IMR-90 (cell line): Measurements from ENCODE around the gene CFDP1. TPM values are rescaled to one million over a fixed set of nuclear protein-coding genes. Genes with fewer than 3 reads are reported as not detected.

Experiments used
- ATAC-seq: fragments of 200-7000 bp; cut with Tn5 transposase; 2 replicates; pipeline ENCODE4 v1.9.1; 2020; ENCODE audit warnings: low read depth, mild to moderate bottlenecking, moderate library complexity
- BruUV-seq: library from RNA; stranded (reverse); fragments of 400-500 nt; replicated peaks from 2 replicates; lab custom pipeline; 2021; lab: Mats Ljungman, UMichigan
- CTCF ChIA-PET: fragments of 300-600 bp; formaldehyde crosslinking; extraction: SDS; loops from one replicate; lab custom pipeline; 2021; ENCODE audit warnings: antibody characterized with exemption; lab: Yijun Ruan, JAX
- POLR2A ChIA-PET: fragments of 300-600 bp; sonication (Branson Sonifier 250); formaldehyde crosslinking; loops from one replicate; lab custom pipeline; 2022; ENCODE audit warnings: antibody characterized with exemption; ENCODE audit not compliant: unreplicated experiment; lab: Charles Lee
- DNase-seq: peaks from one replicate; pipeline ENCODE4 v3.0.0; 2013
- H2AFZ ChIP-seq: replicated peaks from 2 replicates; pipeline ENCODE3; 2013; ENCODE audit warnings: low read length, mild to moderate bottlenecking; ENCODE audit not compliant: poor library complexity
- H2AK5ac ChIP-seq: 2 replicates; pipeline ENCODE4 v1.6.1; 2013; ENCODE audit warnings: low read depth, low read length, inconsistent platforms
- H2AK9ac ChIP-seq: replicated peaks from 2 replicates; pipeline ENCODE3; 2013; ENCODE audit warnings: mild to moderate bottlenecking, low read depth, low read length, moderate library complexity; ENCODE audit not compliant: poor library complexity
- H2BK120ac ChIP-seq: 2 replicates; pipeline ENCODE4 v1.6.1; 2013; ENCODE audit warnings: low read depth, low read length, inconsistent platforms
- H2BK15ac ChIP-seq: 3 replicates; pipeline ENCODE4 v1.6.1; 2013; ENCODE audit warnings: low read depth, low read length, inconsistent platforms
- H2BK20ac ChIP-seq: 2 replicates; pipeline ENCODE4 v1.6.1; 2013; ENCODE audit warnings: low read depth, mild to moderate bottlenecking, inconsistent platforms, low read length, moderate library complexity
- H2BK5ac ChIP-seq: 2 replicates; pipeline ENCODE4 v1.6.1; 2013; ENCODE audit warnings: mild to moderate bottlenecking, low read depth, low read length, inconsistent platforms; ENCODE audit not compliant: poor library complexity, severe bottlenecking
- H3K14ac ChIP-seq: replicated peaks from 2 replicates; pipeline ENCODE4 v1.6.1; 2013; ENCODE audit warnings: low read depth, low read length, inconsistent platforms
- H3K18ac ChIP-seq: 2 replicates; pipeline ENCODE4 v1.6.1; 2013; ENCODE audit warnings: low read depth, low read length, control low read depth
- H3K23ac ChIP-seq: 2 replicates; pipeline ENCODE4 v1.6.1; 2013; ENCODE audit warnings: low read depth, low read length, inconsistent platforms
- H3K27ac ChIP-seq: 2 replicates; pipeline ENCODE4 v1.5.1; 2013; ENCODE audit warnings: mild to moderate bottlenecking, control low read depth, low read length; ENCODE audit not compliant: insufficient read depth
- H3K27me3 ChIP-seq: 2 replicates; pipeline ENCODE4 v1.6.1; 2013; ENCODE audit warnings: low read length; ENCODE audit not compliant: control insufficient read depth, insufficient read depth
- H3K36me3 ChIP-seq: 2 replicates; pipeline ENCODE4 v1.6.1; 2013; ENCODE audit warnings: low read length, mixed read lengths; ENCODE audit not compliant: control insufficient read depth, insufficient read depth
- H3K4ac ChIP-seq: 2 replicates; pipeline ENCODE4 v1.6.1; 2013; ENCODE audit warnings: low read depth, low read length, inconsistent platforms
- H3K4me1 ChIP-seq: 2 replicates; pipeline ENCODE4 v1.6.1; 2013; ENCODE audit warnings: low read length, mixed read lengths; ENCODE audit not compliant: control insufficient read depth, insufficient read depth
- H3K4me2 ChIP-seq: 2 replicates; pipeline ENCODE4 v1.6.1; 2013; ENCODE audit warnings: low read depth, mild to moderate bottlenecking, control low read depth, low read length, moderate library complexity
- H3K4me3 ChIP-seq: 2 replicates; pipeline ENCODE4 v1.5.1; 2013; ENCODE audit warnings: low read depth, mild to moderate bottlenecking, control low read depth, low read length, moderate library complexity; ENCODE audit not compliant: insufficient read depth
- H3K56ac ChIP-seq: 2 replicates; pipeline ENCODE4 v1.6.1; 2013; ENCODE audit warnings: low read length, inconsistent platforms; ENCODE audit not compliant: insufficient read depth; ENCODE audit errors: extremely low read depth
- H3K79me1 ChIP-seq, 2 experiments: 2 replicates each; pipeline ENCODE4 v1.6.1; 2013; ENCODE audit warnings: low read length in 2 of 2, inconsistent platforms in 1 of 2, low read depth in 1 of 2
- H3K9ac ChIP-seq: 2 replicates; pipeline ENCODE4 v1.6.1; 2013; ENCODE audit warnings: low read depth, low read length, control low read depth
- H3K9me1 ChIP-seq: 2 replicates; pipeline ENCODE4 v1.6.1; 2013; ENCODE audit warnings: low read length, inconsistent platforms; ENCODE audit not compliant: insufficient read depth
- H3K9me3 ChIP-seq: 2 replicates; pipeline ENCODE4 v1.6.1; 2013; ENCODE audit warnings: low read length; ENCODE audit not compliant: control insufficient read depth, insufficient read depth
- H4K20me1 ChIP-seq: 2 replicates; pipeline ENCODE4 v1.6.1; 2013; ENCODE audit warnings: low read length, inconsistent platforms; ENCODE audit not compliant: insufficient read depth
- H4K5ac ChIP-seq: 2 replicates; pipeline ENCODE4 v1.6.1; 2013; ENCODE audit warnings: mild to moderate bottlenecking, low read depth, low read length, control low read depth
- H4K8ac ChIP-seq, 2 experiments: 2 replicates each; pipeline ENCODE4 v1.6.1; 2013; ENCODE audit warnings: low read depth in 2 of 2, low read length in 2 of 2, control low read depth in 1 of 2, inconsistent platforms in 1 of 2
- H4K91ac ChIP-seq: 2 replicates; pipeline ENCODE4 v1.6.1; 2013; ENCODE audit warnings: low read depth, low read length, inconsistent platforms; ENCODE audit not compliant: insufficient read depth
- BHLHE40 ChIP-seq: fragments of 150-350 bp; IDR thresholded peaks from 2 replicates; pipeline ENCODE4 v1.6.1; 2016; ENCODE audit warnings: mild to moderate bottlenecking, low read depth, low read length
- CEBPB ChIP-seq: IDR thresholded peaks from 2 replicates; pipeline ENCODE4 v1.6.1; 2012; ENCODE audit warnings: low read depth, low read length, improper control_type of control experiment
- CHD1 ChIP-seq: IDR thresholded peaks from 2 replicates; pipeline ENCODE4 v1.6.1; 2012; ENCODE audit warnings: low read depth, low read length, improper control_type of control experiment
- CTCF ChIP-seq: conservative IDR thresholded peaks from 2 replicates; pipeline ENCODE4 v1.5.1; 2012; ENCODE audit warnings: mild to moderate bottlenecking, low read depth, low read length, improper control_type of control experiment
- ELK1 ChIP-seq: fragments of 150-350 bp; IDR thresholded peaks from 2 replicates; pipeline ENCODE4 v1.6.1; 2016; ENCODE audit warnings: low read depth, mild to moderate bottlenecking, low read length, moderate library complexity, borderline replicate concordance
- FOS ChIP-seq: fragments of 150-350 bp; IDR thresholded peaks from 2 replicates; pipeline ENCODE4 v1.6.1; 2016; ENCODE audit warnings: low read depth, low read length
- MAFK ChIP-seq: IDR thresholded peaks from 2 replicates; pipeline ENCODE4 v1.6.1; 2012; ENCODE audit warnings: low read depth, low read length, improper control_type of control experiment
- MAZ ChIP-seq: IDR thresholded peaks from 2 replicates; pipeline ENCODE4 v1.6.1; 2012; ENCODE audit warnings: low read depth, mild to moderate bottlenecking, low read length, improper control_type of control experiment, moderate library complexity, borderline replicate concordance
- MXI1 ChIP-seq: IDR thresholded peaks from 2 replicates; pipeline ENCODE4 v1.6.1; 2012; ENCODE audit warnings: low read depth, mild to moderate bottlenecking, low read length, moderate library complexity, borderline replicate concordance
- NFE2L2 ChIP-seq: fragments of 150-350 bp; IDR thresholded peaks from 2 replicates; pipeline ENCODE4 v1.6.1; 2016; ENCODE audit warnings: low read depth, mild to moderate bottlenecking, low read length
- POLR2A ChIP-seq: IDR thresholded peaks from 2 replicates; pipeline ENCODE4 v1.6.1; 2012; ENCODE audit warnings: mild to moderate bottlenecking, low read depth, low read length
- RAD21 ChIP-seq: IDR thresholded peaks from 2 replicates; pipeline ENCODE4 v1.6.1; 2012; ENCODE audit warnings: low read length, improper control_type of control experiment
- RCOR1 ChIP-seq: IDR thresholded peaks from 2 replicates; pipeline ENCODE4 v1.6.1; 2012; ENCODE audit warnings: mild to moderate bottlenecking, low read length, improper control_type of control experiment; ENCODE audit not compliant: insufficient replicate concordance
- RFX5 ChIP-seq: IDR thresholded peaks from 2 replicates; pipeline ENCODE4 v1.8.0; 2012; ENCODE audit warnings: low read depth, mild to moderate bottlenecking, low read length, moderate library complexity
- SMC3 ChIP-seq: fragments of 150-350 bp; IDR thresholded peaks from 2 replicates; pipeline ENCODE4 v1.6.1; 2016; ENCODE audit warnings: low read depth, mild to moderate bottlenecking, antibody characterized with exemption, low read length, moderate library complexity
- USF2 ChIP-seq: fragments of 150-350 bp; IDR thresholded peaks from 2 replicates; pipeline ENCODE4 v1.6.1; 2017; ENCODE audit warnings: mild to moderate bottlenecking, antibody characterized with exemption, low read length, low read depth
- WGBS, 2 experiments: methylation state at CpG; one replicate each; pipeline versions ENCODE4 v1.1.5 to v1.1.7; 2013; ENCODE audit warnings: missing lambda C conversion rate in 2 of 2; ENCODE audit not compliant: insufficient read length in 1 of 2; ENCODE audit errors: extremely low coverage in 2 of 2; 5-methylcytosine and 5-hydroxymethylcytosine counted together
- dilution Hi-C: fragments of 300-500 bp; cut with HindIII; formaldehyde crosslinking; loops from one replicate; pipeline ENCODE4 v1.14.3; 2018; ENCODE audit warnings: low sequenced_read_pairs; ENCODE audit not compliant: unreplicated experiment
- in situ Hi-C: fragments of 300-500 bp; cut with MboI; formaldehyde crosslinking; loops from 3 replicates; pipeline ENCODE4 v1.14.3; 2019; ENCODE audit warnings: low sequenced_read_pairs, inconsistent platforms, mixed read lengths
- intact Hi-C: fragments of 100-400 bp; cut with micrococcal nuclease; formaldehyde crosslinking; loops from 2 replicates; pipeline ENCODE4 v1.10.0; 2022
- polyA plus RNA-seq, 3 experiments: library from polyadenylated mRNA; depleted of rRNA; stranded (reverse); fragments of >200 nt; gene quantifications; 2 replicates each; pipeline ENCODE4 v1.2.3, GENCODE V29; 2012; ENCODE audit warnings: low replicate concordance in 1 of 3
- total RNA-seq: library from RNA; depleted of rRNA; stranded (reverse); fragments of >200 nt; gene quantifications from 2 replicates; pipeline ENCODE4 v1.2.3, GENCODE V29; 2012

Gene CFDP1
- total and polyA plus RNA-seq, 2 of the 4 experiments (the other 2 are of a cell fraction): 15.6 to 38.7 TPM

- Histone ChIP-seq H4K91ac (no peak overlapping the region), H3K4me2 (peak overlapping the region; percentile 36; the same call in 1 of the 2 replicates), H2AK9ac (peak overlapping the region; percentile 62), H3K56ac (no peak overlapping the region), H4K20me1 (no peaks in the 10 kb centered on the region), H2AK5ac (no peak overlapping the region), H3K23ac (peak overlapping the region; percentile 53; the same call in 1 of the 2 replicates), H3K4me1 (peaks cover 5% of the 10 kb centered on the region), H2BK120ac (no peak overlapping the region), H3K9ac (no peak overlapping the region), H2AFZ (peak overlapping the region; percentile 60), H3K36me3 (no peaks in the 10 kb centered on the region), H3K79me1 (no peaks in the 10 kb centered on the region; a peak in 1 of 4 replicates), H3K14ac (peak overlapping the region; percentile 64; the same call in 1 of the 2 replicates), H3K9me1 (no peaks in the 10 kb centered on the region), H3K18ac (no peak overlapping the region), H3K27ac (no peak overlapping the region), H3K4ac (peak overlapping the region; percentile 33; the same call in 1 of the 2 replicates), H3K27me3 (no peaks in the 10 kb centered on the region), H2BK15ac (no peak overlapping the region), H2BK20ac (0 out of 2 replicates have a peak overlapping the region, but pooled peaks have one; percentile 37), H4K8ac (peak overlapping the region in 1 of 2 experiments; percentile 28; a peak in 1 of 4 replicates), H3K9me3 (no peaks in the 10 kb centered on the region), H3K4me3 (no peak overlapping the region), H4K5ac (no peak overlapping the region), H2BK5ac (no peak overlapping the region)
- in situ Hi-C loops: no loop called here
- ATAC-seq (peak; percentile 60), DNase-seq (peak; percentile 27)
- ChIA-PET CTCF (no interaction called here), POLR2A (no interaction called here)
- TF ChIP-seq USF2: no peak
- TF ChIP-seq MAFK: no peak
- TF ChIP-seq SMC3: no peak
- TF ChIP-seq MXI1: no peak
- no peak for TF ChIP-seq CTCF
- no peak for TF ChIP-seq MAZ
- no peak for TF ChIP-seq ELK1
- no peak for TF ChIP-seq RCOR1
- TF ChIP-seq CHD1: no peak
- no peak for TF ChIP-seq RFX5
- no peak for TF ChIP-seq RAD21
- no peak for TF ChIP-seq CEBPB
- TF ChIP-seq FOS: no peak
- TF ChIP-seq BHLHE40: no peak
- TF ChIP-seq POLR2A: no peak
- no peak for TF ChIP-seq NFE2L2
- dilution Hi-C loops: no loop called here
- intact Hi-C loops: no loop called here
- WGBS, 2 experiments: no CpG with 5 or more reads among the region's 10 CpGs
- BruUV-seq: no TSS peak
Observed at GRCh38 chr16:75279305-75279704, 154.0 kb downstream of the CFDP1 start.
